ENCODE measurements around the gene FKBP5.
A peak's percentile ranks its signal among the peaks of the same experiment; 100 is the strongest.

The FKBP5 gene

DNA sequence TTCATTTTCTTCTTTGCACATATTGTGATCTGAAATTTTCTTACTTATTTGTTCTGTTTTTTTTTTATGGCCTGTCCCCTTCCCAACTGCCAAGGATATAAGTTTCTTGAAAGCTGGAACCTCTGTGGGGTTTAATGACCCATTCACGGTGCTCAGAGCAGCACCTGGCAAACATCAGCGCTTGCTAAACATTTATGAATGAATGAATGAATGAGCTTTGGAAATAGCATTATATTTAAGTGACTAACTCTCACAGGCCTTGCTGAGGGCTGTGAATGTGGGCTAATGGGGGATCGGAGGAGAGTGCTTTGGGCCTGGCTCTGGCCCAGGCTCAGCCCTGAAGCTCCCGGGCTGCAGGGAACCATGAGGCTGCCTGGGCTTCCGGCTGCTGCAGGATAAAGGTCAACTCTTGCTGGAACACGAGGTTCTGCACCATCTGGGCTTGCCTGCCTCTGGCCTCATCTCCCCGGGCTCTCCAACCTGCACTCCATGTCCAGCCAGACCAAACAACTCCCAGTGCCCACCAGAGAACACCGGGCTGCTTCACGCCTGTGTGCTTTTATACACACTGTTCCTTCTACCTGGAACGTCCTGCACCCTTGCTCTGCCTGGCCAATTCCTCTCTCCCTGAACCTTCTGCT, 33.5 kb upstream of the FKBP5 start:
- TF ChIP-seq, protein P1, sequence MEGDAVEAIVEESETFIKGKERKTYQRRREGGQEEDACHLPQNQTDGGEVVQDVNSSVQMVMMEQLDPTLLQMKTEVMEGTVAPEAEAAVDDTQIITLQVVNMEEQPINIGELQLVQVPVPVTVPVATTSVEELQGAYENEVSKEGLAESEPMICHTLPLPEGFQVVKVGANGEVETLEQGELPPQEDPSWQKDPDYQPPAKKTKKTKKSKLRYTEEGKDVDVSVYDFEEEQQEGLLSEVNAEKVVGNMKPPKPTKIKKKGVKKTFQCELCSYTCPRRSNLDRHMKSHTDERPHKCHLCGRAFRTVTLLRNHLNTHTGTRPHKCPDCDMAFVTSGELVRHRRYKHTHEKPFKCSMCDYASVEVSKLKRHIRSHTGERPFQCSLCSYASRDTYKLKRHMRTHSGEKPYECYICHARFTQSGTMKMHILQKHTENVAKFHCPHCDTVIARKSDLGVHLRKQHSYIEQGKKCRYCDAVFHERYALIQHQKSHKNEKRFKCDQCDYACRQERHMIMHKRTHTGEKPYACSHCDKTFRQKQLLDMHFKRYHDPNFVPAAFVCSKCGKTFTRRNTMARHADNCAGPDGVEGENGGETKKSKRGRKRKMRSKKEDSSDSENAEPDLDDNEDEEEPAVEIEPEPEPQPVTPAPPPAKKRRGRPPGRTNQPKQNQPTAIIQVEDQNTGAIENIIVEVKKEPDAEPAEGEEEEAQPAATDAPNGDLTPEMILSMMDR (conservative IDR thresholded peaks at IDR 0.05; ENCODE audit: low read depth, low read length) = no peak
- peak; percentile 80 for DNase-seq (ENCODE audit: low read depth)
- H3K4me3 ChIP-seq (ENCODE audit: low read depth, low read length) = no peak overlapping the region

DNA sequence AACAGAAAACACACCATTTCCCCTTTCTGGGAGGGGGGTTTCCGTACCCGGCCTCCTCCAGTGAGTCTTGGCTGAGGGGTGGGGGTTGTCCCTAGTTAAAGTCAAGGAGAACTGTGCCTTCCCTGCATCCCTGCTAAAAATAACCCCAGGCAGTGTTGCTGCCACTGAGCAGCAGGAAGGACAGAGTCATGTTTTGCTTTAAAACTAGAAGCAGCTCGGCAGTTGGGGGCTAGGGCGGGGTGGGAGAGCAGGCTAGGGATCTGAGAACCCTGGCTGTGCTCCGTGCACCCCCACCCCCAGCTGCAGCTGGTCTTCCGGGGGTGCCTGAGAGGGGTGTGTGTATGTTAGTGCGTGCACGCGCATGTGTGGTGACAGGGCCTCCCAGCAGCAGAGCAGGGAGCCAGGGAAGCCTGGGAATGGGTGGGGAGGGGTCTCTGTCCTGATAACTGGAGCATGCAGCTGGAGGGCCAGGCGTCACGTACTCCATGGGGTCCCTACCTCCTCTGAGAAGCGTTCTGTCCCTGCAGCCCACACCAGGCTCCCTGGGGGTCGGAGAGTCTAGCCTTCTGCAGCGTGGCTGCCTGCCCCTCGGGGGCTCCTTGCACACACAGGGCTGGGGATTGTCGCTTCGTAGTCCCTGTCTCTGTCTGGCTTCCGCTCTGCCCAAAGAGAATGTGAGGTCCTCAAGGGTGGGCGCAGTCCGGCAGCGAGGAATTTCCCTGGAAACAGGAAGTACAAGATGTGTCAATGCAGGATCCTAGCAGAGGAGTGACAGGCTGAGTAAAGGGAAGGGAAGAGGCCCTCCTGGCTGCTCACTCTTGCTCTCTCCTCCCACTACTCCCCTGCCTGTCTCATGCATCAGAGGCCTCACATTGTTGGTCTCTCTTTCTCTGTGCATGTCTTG, 31.4 kb upstream of the FKBP5 start:
- TF ChIP-seq, protein P1 (conservative IDR thresholded peaks at IDR 0.05; ENCODE audit: low read depth, low read length) = no peak
- H3K4me3 ChIP-seq (ENCODE audit: low read depth, low read length) = peak overlapping the region; percentile 42
- DNase-seq (ENCODE audit: low read depth) = peak; percentile 66

DNA sequence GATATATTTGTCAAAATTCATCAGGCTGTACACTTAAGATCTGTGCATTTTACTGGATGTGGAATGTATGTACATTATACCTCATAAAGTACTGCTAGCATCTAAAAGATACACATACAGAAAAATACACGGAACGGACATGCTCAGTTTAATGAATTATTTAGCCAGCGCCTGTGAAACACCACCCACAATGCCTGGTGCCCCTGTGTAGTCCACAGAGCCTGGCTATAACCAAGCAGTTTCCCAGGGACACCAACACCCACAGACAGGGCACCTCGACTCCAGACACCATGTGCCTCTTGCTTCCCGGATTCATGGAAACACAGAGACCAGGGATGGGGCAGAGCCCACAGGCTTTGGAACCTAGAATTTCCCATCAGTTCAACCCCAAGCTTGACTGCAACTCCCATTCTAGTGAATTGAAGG, 30.7 kb upstream of the FKBP5 start:
- DNase-seq (ENCODE audit: low read depth) = no peak
- TF ChIP-seq, protein P1 (conservative IDR thresholded peaks at IDR 0.05; ENCODE audit: low read depth, low read length) = no peak
- peak overlapping the region; percentile 42 for H3K4me3 ChIP-seq (ENCODE audit: low read depth, low read length)

DNA sequence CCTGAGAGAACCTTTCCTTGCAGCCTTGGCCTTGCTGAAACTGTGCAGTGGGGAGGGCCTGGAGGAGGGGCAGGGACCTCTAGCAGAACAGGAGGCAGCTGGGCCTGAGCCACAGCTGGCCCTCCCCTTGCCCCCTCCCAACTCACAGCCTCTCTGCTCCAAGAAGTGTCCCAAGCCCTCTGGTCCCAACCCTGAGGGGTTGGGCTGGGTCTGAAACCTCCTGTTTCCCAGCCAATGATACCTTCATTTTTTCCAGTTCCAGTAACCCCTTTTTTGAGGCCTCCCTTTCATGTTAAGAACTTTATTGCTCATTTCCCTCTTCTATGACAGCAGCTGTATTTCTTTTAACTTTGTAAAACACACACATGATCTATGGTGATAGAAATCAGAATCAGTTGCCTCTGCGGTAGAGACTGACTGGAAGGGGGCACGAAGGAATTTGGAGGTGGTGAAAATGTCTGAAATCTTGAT, 30.2 kb upstream of the FKBP5 start:
- DNase-seq (ENCODE audit: low read depth) = peak; percentile 42
- TF ChIP-seq, protein P1 (conservative IDR thresholded peaks at IDR 0.05; ENCODE audit: low read depth, low read length) = no peak
- no peak overlapping the region for H3K4me3 ChIP-seq (ENCODE audit: low read depth, low read length)

DNA sequence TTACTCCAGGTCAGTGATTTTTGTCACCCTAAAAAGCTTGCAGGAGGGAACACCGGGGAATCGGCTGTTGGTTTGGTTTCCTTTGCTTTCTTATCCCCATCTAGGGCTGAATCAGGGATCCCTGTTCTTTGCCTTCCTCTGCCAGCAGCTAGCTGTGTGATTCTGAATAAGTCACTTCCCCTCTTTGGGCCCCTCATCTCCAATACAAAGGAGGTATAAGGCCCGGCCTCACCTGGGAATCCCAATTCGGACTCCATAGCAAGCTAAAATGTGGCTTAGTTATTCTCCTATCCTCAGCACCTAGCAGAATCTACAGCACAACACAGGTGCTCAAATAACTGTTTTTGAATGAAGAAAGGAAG, 29.6 kb upstream of the FKBP5 start:
- H3K4me3 ChIP-seq (ENCODE audit: low read depth, low read length) = no peak overlapping the region
- TF ChIP-seq, protein P1 (conservative IDR thresholded peaks at IDR 0.05; ENCODE audit: low read depth, low read length) = no peak
- DNase-seq (ENCODE audit: low read depth) = no peak

DNA sequence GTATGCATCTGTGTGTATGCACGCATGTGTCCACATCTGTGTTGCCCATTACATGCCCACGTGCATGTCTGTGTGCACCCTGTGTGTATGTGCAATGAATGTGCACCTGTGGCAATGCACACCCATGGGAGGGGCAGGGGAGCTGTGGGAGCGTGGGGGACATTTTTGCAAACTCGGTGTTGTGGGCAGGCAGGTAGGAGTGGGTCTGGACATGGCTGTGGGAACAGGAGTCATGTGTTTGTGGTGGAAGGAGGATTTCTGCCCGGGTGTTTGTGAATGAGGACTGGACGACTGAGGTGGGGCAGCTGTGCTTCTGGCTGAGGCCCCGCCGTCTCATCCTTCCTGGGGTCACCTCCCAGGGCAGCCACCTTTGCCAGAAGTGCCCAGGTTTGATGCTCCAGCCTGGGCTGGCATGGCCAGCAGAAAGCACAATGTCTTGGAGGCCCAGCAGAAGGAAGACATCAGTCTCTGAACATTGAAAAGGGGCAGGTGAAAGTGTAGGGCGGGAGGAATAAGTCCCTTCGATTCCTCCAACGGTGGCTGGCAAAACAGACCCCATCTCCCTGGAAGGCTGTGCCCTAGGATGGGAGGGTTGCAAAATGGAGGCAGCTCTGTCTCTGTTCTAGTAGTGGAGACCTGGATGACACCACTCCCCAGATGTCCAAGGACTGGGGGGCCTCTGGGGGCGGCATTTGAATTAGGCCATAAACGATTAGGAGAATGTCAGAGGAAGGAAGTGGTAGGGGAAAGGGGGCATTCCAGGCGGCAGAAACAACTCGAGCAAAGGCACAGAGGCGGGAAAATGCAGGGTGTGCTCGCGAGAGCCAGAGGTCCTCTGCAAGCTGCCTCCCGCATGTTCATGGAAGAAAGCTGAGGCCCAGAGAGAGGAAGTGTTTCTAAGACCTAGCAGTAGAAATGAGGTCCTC, 29.0 kb upstream of the FKBP5 start:
- TF ChIP-seq, protein P1 (conservative IDR thresholded peaks at IDR 0.05; ENCODE audit: low read depth, low read length) = no peak
- DNase-seq (ENCODE audit: low read depth) = no peak
- H3K4me3 ChIP-seq (ENCODE audit: low read depth, low read length) = no peak overlapping the region
